ENCODE data around the gene FNIP2. TPM values are rescaled to one million over a fixed set of nuclear protein-coding genes. Genes with fewer than 3 reads are reported as not detected.

FNIP2 gene
- total and polyA plus RNA-seq, 9 of the 15 experiments (the other 6 are each of a cell fraction or from before 2014, with no cell fraction given), result 1.7 to 15.5 (median 8.3) TPM

DNA sequence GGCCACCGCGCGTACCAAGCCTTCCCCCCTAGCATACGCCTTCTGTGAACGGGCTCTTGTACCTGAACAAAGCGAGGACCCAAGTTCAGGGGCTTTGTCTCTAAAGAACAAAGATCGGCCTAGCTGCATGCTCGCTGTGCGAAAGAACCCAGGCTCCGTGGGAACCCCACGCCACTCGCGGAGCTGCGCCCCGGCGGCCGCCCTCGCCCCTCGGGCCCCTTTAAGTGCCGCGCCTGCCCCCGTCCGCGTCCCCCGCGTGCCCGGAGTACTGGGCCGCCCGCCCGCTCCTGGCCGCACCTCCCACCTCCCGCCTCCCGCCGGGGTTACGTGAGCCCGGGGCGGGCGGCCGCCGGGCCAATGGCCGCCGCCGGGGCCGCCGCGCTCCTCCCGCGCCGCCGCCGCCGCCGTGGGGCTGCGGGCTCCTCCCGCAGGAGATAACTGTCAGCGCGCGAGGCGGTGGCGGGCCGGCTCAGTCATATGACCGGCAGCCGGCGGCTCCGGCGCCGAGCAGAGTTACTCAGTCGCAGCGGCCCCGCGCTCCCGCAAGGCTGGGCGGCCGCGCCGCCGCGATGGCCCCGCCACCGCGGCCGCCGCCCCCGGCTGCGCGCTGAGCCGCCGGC, at the start of gene FNIP2 (continued):
- no peak for TF ChIP-seq NR2C1 (IDR thresholded peaks at IDR 0.05)
- no peak for TF ChIP-seq NR2C1 (tag; IDR thresholded peaks at IDR 0.05)
- TF ChIP-seq, protein P1, sequence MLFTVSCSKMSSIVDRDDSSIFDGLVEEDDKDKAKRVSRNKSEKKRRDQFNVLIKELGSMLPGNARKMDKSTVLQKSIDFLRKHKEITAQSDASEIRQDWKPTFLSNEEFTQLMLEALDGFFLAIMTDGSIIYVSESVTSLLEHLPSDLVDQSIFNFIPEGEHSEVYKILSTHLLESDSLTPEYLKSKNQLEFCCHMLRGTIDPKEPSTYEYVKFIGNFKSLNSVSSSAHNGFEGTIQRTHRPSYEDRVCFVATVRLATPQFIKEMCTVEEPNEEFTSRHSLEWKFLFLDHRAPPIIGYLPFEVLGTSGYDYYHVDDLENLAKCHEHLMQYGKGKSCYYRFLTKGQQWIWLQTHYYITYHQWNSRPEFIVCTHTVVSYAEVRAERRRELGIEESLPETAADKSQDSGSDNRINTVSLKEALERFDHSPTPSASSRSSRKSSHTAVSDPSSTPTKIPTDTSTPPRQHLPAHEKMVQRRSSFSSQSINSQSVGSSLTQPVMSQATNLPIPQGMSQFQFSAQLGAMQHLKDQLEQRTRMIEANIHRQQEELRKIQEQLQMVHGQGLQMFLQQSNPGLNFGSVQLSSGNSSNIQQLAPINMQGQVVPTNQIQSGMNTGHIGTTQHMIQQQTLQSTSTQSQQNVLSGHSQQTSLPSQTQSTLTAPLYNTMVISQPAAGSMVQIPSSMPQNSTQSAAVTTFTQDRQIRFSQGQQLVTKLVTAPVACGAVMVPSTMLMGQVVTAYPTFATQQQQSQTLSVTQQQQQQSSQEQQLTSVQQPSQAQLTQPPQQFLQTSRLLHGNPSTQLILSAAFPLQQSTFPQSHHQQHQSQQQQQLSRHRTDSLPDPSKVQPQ (CRISPR knock-in tag; IDR thresholded peaks at IDR 0.05; ENCODE audit: borderline replicate concordance), result no peak
- peak in 1 of 2 experiments; percentile 15; a peak in 1 of 4 replicates for TF ChIP-seq KDM1A (IDR thresholded peaks at IDR 0.05)
- TF ChIP-seq RAD51 (IDR thresholded peaks at IDR 0.05; ENCODE audit: borderline replicate concordance, low read depth), result no peak
- TF ChIP-seq ZFX (CRISPR knock-in tag; IDR thresholded peaks at IDR 0.05), result peak; percentile 89
- no peak for TF ChIP-seq FIP1L1 (IDR thresholded peaks at IDR 0.05; ENCODE audit: low read depth, low read length, poor library complexity, severe bottlenecking)
- no peak for TF ChIP-seq ZNF232 (CRISPR knock-in tag; IDR thresholded peaks at IDR 0.05)
- TF ChIP-seq SMARCA4 (IDR thresholded peaks at IDR 0.05), result 0 out of 2 replicates have a peak, but pooled peaks have one; percentile 35
- TF ChIP-seq, protein P2, sequence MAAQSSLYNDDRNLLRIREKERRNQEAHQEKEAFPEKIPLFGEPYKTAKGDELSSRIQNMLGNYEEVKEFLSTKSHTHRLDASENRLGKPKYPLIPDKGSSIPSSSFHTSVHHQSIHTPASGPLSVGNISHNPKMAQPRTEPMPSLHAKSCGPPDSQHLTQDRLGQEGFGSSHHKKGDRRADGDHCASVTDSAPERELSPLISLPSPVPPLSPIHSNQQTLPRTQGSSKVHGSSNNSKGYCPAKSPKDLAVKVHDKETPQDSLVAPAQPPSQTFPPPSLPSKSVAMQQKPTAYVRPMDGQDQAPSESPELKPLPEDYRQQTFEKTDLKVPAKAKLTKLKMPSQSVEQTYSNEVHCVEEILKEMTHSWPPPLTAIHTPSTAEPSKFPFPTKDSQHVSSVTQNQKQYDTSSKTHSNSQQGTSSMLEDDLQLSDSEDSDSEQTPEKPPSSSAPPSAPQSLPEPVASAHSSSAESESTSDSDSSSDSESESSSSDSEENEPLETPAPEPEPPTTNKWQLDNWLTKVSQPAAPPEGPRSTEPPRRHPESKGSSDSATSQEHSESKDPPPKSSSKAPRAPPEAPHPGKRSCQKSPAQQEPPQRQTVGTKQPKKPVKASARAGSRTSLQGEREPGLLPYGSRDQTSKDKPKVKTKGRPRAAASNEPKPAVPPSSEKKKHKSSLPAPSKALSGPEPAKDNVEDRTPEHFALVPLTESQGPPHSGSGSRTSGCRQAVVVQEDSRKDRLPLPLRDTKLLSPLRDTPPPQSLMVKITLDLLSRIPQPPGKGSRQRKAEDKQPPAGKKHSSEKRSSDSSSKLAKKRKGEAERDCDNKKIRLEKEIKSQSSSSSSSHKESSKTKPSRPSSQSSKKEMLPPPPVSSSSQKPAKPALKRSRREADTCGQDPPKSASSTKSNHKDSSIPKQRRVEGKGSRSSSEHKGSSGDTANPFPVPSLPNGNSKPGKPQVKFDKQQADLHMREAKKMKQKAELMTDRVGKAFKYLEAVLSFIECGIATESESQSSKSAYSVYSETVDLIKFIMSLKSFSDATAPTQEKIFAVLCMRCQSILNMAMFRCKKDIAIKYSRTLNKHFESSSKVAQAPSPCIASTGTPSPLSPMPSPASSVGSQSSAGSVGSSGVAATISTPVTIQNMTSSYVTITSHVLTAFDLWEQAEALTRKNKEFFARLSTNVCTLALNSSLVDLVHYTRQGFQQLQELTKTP (IDR thresholded peaks at IDR 0.05; ENCODE audit: low read depth in 1 of 2, partially characterized antibody in 2 of 2), result no peak
- no peak for TF ChIP-seq ARHGAP35 (IDR thresholded peaks at IDR 0.05; ENCODE audit: partially characterized antibody)

Data from K562 (cell line).